ENCODE data around the gene PLXNA2.

- no peak for TF ChIP-seq POLR2AphosphoS5 (IDR thresholded peaks at IDR 0.05; ENCODE audit: low read depth, low read length)
- TF ChIP-seq POLR2A (IDR thresholded peaks at IDR 0.05; ENCODE audit: borderline replicate concordance, extremely low read depth, insufficient read depth, insufficient read length): no peak
- TF ChIP-seq CTCF (IDR thresholded peaks at IDR 0.05 in 2 of 3, conservative IDR thresholded peaks at IDR 0.05 in 1 of 3; ENCODE audit: borderline replicate concordance in 1 of 3, insufficient read depth in 1 of 3, low read depth in 2 of 3, low read length in 2 of 3): no peak
- TF ChIP-seq ZNF274 (IDR thresholded peaks at IDR 0.05; ENCODE audit: low read depth, low read length): no peak
- no peak for TF ChIP-seq EZH2 (IDR thresholded peaks at IDR 0.05)
- TF ChIP-seq, protein P1, sequence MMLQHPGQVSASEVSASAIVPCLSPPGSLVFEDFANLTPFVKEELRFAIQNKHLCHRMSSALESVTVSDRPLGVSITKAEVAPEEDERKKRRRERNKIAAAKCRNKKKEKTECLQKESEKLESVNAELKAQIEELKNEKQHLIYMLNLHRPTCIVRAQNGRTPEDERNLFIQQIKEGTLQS (IDR thresholded peaks at IDR 0.05): no peak
- no peak for TF ChIP-seq FOSL1 (IDR thresholded peaks at IDR 0.05; ENCODE audit: low read depth)
- no peak for TF ChIP-seq EZH2phosphoT487 (IDR thresholded peaks at IDR 0.05; ENCODE audit: borderline replicate concordance)
- TF ChIP-seq, protein P2, sequence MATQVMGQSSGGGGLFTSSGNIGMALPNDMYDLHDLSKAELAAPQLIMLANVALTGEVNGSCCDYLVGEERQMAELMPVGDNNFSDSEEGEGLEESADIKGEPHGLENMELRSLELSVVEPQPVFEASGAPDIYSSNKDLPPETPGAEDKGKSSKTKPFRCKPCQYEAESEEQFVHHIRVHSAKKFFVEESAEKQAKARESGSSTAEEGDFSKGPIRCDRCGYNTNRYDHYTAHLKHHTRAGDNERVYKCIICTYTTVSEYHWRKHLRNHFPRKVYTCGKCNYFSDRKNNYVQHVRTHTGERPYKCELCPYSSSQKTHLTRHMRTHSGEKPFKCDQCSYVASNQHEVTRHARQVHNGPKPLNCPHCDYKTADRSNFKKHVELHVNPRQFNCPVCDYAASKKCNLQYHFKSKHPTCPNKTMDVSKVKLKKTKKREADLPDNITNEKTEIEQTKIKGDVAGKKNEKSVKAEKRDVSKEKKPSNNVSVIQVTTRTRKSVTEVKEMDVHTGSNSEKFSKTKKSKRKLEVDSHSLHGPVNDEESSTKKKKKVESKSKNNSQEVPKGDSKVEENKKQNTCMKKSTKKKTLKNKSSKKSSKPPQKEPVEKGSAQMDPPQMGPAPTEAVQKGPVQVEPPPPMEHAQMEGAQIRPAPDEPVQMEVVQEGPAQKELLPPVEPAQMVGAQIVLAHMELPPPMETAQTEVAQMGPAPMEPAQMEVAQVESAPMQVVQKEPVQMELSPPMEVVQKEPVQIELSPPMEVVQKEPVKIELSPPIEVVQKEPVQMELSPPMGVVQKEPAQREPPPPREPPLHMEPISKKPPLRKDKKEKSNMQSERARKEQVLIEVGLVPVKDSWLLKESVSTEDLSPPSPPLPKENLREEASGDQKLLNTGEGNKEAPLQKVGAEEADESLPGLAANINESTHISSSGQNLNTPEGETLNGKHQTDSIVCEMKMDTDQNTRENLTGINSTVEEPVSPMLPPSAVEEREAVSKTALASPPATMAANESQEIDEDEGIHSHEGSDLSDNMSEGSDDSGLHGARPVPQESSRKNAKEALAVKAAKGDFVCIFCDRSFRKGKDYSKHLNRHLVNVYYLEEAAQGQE (IDR thresholded peaks at IDR 0.05; ENCODE audit: low read depth): no peak
- no peak for TF ChIP-seq RAD21 (IDR thresholded peaks at IDR 0.05; ENCODE audit: low read depth)
These were observed 201.3 kb downstream of the PLXNA2 start for GRCh38 chr1:208042868-208043267.

Data from HCT116 (cell line).